Fibroblast of skin of left biceps (primary cell): ENCODE results near the gene ABHD5.

Experiments used
- DNase-seq, 2 experiments: peaks; one replicate each; pipeline ENCODE4 v3.0.0-alpha.2; 2013; ENCODE audit warnings: low read depth in 2 of 2

ABHD5 gene

GRCh38 chr3:43718296-43718695 is 27.6 kb downstream of the ABHD5 start:
- no peak for DNase-seq

- DNase-seq = no peak
Measured at GRCh38 chr3:43723121-43723734, 32.5 kb downstream of the ABHD5 start.

GRCh38 chr3:43726521-43726920 is 35.8 kb downstream of the ABHD5 start:
- DNase-seq = no peak

- DNase-seq = no peak
Measured at GRCh38 chr3:43727930-43728329, 37.2 kb downstream of the ABHD5 start.

- DNase-seq = no peak
Measured at GRCh38 chr3:43728476-43728875, 37.7 kb downstream of the ABHD5 start.

- DNase-seq = no peak
Measured at GRCh38 chr3:43728947-43729346, 38.2 kb downstream of the ABHD5 start.

- no peak for DNase-seq
Measured at GRCh38 chr3:43729707-43730414, 39.1 kb downstream of the ABHD5 start.

GRCh38 chr3:43732747-43733425 is 42.1 kb downstream of the ABHD5 start:
- no peak for DNase-seq

GRCh38 chr3:43733459-43734384 is 43.0 kb downstream of the ABHD5 start:
- peak; percentile 64 to 68 for DNase-seq

- DNase-seq = no peak
Measured at GRCh38 chr3:43734685-43735084, 43.9 kb downstream of the ABHD5 start.

GRCh38 chr3:43735618-43736017 is 44.9 kb downstream of the ABHD5 start:
- no peak for DNase-seq

- no peak for DNase-seq
Measured at GRCh38 chr3:43736558-43737440, 46.1 kb downstream of the ABHD5 start.

GRCh38 chr3:43738305-43738704 is 47.6 kb downstream of the ABHD5 start:
- DNase-seq = no peak

- DNase-seq = no peak
Measured at GRCh38 chr3:43742920-43743319, 52.2 kb downstream of the ABHD5 start.

GRCh38 chr3:43747641-43748040 is 56.9 kb downstream of the ABHD5 start:
- no peak for DNase-seq

- DNase-seq = no peak
Measured at GRCh38 chr3:43748179-43748578, 57.4 kb downstream of the ABHD5 start.

GRCh38 chr3:43748645-43749044 is 57.9 kb downstream of the ABHD5 start:
- DNase-seq = no peak

GRCh38 chr3:43752905-43753304 is 62.2 kb downstream of the ABHD5 start:
- no peak for DNase-seq

GRCh38 chr3:43753741-43754715 is 63.3 kb downstream of the ABHD5 start:
- DNase-seq = peak in 1 of 2 experiments; percentile 42
